Nephron (organoid): ENCODE measurements around the gene IDI2.

Experiments used
- H3K27ac Mint-ChIP-seq, 3 experiments: 2 replicates each; pipeline ENCODE4 v1.8.0; 2020; ENCODE audit warnings: mixed read lengths in 3 of 3, mild to moderate bottlenecking in 2 of 3, moderate library complexity in 1 of 3
- H3K27me3 Mint-ChIP-seq: 2 replicates; pipeline ENCODE4 v1.8.0; 2021; ENCODE audit warnings: low read depth, mild to moderate bottlenecking, moderate library complexity, mixed read lengths
- H3K36me3 Mint-ChIP-seq: 2 replicates; pipeline ENCODE4 v1.8.0; 2020; ENCODE audit warnings: low read depth, mixed read lengths
- H3K4me1 Mint-ChIP-seq: 2 replicates; pipeline ENCODE4 v1.8.0; 2020; ENCODE audit warnings: mixed read lengths
- H3K4me3 Mint-ChIP-seq, 3 experiments: 2 replicates each; pipeline ENCODE4 v1.8.0; 2020; ENCODE audit warnings: mild to moderate bottlenecking in 3 of 3, mixed read lengths in 3 of 3, moderate library complexity in 2 of 3
- H3K9me3 Mint-ChIP-seq: 2 replicates; pipeline ENCODE4 v1.8.0; 2020; ENCODE audit warnings: mixed read lengths
- TF ChIP-seq, protein P1 (sequence below), 3 experiments: fragments of 200-600 bp; sonication (generic); IDR thresholded peaks; one replicate each; pipeline ENCODE4 v1.5.0; 2021; ENCODE audit warnings: antibody characterized with exemption in 3 of 3; ENCODE audit not compliant: unreplicated experiment in 3 of 3

Gene IDI2

DNA sequence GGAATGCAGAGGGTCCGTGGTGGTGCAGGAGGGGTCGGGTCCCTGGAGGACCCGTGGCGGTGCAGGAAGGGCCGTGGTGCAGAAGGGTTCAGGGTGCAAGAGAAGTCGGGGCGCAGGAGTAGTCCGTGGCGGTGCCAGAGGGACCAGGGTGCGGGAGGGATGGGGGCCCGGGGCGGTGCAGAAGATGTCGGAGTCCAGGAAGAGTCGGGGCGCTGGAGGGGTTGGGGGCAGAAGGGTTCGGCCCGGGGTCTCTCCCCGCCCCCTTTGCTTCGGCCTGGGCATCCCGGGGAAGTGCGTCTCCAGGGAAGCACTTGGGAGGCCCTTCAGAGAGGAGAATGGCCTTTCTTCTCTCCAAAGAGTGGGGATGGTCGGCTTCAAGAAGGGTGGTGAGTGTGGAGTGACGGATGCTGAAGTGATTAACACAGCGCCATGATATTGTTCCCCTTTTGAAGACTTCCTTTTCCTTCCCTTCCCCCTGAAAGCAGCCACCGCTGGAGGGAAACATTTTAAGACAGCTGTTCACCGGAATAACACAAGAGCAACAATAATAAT, 31.5 kb upstream of the IDI2 start:
- Mint-ChIP-seq H3K27ac (peak overlapping the region; percentile 37 to 82 (median 45)), H3K4me1 (peaks cover 48% of the 10 kb centered on the region), H3K27me3 (no peaks in the 10 kb centered on the region), H3K9me3 (no peaks in the 10 kb centered on the region), H3K4me3 (peak overlapping the region; percentile 91 to 96 (median 94)), H3K36me3 (peaks cover 24% of the 10 kb centered on the region)
- TF ChIP-seq, protein P1, sequence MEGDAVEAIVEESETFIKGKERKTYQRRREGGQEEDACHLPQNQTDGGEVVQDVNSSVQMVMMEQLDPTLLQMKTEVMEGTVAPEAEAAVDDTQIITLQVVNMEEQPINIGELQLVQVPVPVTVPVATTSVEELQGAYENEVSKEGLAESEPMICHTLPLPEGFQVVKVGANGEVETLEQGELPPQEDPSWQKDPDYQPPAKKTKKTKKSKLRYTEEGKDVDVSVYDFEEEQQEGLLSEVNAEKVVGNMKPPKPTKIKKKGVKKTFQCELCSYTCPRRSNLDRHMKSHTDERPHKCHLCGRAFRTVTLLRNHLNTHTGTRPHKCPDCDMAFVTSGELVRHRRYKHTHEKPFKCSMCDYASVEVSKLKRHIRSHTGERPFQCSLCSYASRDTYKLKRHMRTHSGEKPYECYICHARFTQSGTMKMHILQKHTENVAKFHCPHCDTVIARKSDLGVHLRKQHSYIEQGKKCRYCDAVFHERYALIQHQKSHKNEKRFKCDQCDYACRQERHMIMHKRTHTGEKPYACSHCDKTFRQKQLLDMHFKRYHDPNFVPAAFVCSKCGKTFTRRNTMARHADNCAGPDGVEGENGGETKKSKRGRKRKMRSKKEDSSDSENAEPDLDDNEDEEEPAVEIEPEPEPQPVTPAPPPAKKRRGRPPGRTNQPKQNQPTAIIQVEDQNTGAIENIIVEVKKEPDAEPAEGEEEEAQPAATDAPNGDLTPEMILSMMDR (IDR thresholded peaks at IDR 0.05; ENCODE audit: unreplicated experiment in 3 of 3) = no peak

DNA sequence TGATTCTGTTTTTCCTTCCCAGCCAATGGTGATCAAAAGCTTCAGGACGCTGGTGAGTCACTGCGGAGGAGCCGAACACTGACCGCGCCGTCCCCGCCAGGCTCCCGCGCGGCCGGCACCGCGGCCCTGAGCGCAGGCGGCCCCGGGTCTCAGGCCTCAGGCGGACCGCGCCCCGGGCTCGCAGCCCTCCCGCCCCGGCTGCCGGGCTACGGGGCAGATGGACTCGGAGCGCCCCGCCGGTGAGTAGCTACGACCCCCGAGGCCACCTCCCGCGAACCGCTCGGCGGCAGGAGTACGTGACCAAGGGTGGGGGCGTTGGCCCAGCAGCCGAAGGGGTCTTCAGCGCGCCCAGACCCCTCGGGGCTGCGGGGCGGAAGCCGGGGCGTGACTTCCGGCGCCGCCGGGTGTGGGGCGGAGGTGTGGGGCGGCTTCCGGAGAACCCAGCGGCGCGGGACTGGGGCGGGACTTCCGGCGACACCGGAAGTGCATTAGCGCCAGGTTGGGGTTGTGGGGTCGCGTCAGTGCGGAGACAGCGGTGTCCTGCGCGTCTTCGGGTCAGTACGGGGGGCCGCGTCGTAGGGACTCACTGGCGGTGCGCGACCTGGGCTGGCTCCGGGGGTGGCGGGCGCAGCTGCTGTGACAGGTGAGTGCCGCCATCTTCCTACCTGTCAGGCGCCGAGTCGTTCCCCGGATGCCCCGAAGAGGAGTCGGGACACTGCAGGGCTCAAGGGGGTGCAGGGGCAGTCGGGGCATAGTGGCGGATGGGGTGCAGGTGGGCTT, 30.9 kb upstream of the IDI2 start, which contains the start of gene WDR37:
WDR37 (plus strand) TSS at position 60 of the 780 bp plus-strand sequence. CDS start 15,771 bp downstream, outside the sequence.
- peak within 1 kb of the TSS; percentile 93 to 98 (median 97) for H3K27ac Mint-ChIP-seq
- TF ChIP-seq, protein P1 (IDR thresholded peaks at IDR 0.05; ENCODE audit: unreplicated experiment in 3 of 3) = no peak
- H3K4me3 Mint-ChIP-seq = peak within 1 kb of the TSS; percentile 96 to 98 (median 96)
- H3K4me1 Mint-ChIP-seq = peaks cover 52% of the 10 kb centered on the region
- no peaks in the 10 kb centered on the region for H3K27me3 Mint-ChIP-seq
- no peaks in the 10 kb centered on the region for H3K9me3 Mint-ChIP-seq
- H3K36me3 Mint-ChIP-seq = peaks cover 26% of the 10 kb centered on the region

DNA sequence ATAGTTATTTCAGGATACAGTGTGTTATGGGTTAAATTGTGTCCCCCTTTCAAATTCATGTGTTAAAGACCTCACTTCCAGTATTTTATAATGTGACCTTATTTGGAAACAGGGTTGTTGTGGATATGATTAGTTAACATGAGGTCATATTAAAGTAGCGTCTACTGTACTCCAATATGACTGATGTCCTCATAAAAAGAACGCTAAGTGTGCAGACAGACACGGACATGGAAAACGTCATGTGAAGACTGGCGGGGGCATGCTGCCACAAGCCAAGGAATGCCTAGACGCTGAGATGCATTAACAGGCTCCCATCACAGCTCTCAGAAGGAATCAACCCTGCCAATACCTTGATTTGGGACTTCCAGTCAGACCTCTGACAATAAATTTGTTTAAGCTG, 29.0 kb upstream of the IDI2 start:
- Mint-ChIP-seq H3K27me3 (no peaks in the 10 kb centered on the region), H3K4me3 (peak overlapping the region; percentile 96 to 98 (median 96)), H3K4me1 (peaks cover 57% of the 10 kb centered on the region), H3K27ac (peak overlapping the region; percentile 48 to 75 (median 65)), H3K36me3 (peaks cover 29% of the 10 kb centered on the region), H3K9me3 (no peaks in the 10 kb centered on the region)
- TF ChIP-seq, protein P1 (IDR thresholded peaks at IDR 0.05; ENCODE audit: unreplicated experiment in 3 of 3) = no peak

DNA sequence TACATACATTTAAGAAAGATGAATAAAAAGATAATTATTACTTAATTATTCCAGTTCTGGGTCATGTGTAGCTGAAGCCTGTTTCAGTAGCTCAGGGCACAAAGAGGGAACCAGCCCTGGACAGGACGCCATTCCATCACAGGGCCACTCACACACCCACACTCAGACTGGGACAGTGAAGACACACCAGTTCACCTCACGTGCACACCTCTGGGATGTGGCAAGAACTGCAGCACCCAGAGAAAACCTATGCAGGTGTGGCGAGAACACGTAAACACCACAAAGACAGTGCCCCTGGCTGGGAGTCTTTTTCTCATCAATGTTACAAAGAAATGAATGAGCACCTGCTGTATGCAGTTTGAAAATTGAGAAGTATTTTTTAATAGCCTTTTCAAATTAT, 24.9 kb upstream of the IDI2 start:
- H3K4me3 Mint-ChIP-seq = peak overlapping the region; percentile 89 to 92 (median 91)
- H3K27ac Mint-ChIP-seq = peak overlapping the region; percentile 91 to 99 (median 99)
- no peaks in the 10 kb centered on the region for H3K9me3 Mint-ChIP-seq
- H3K27me3 Mint-ChIP-seq = no peaks in the 10 kb centered on the region
- TF ChIP-seq, protein P1 (IDR thresholded peaks at IDR 0.05; ENCODE audit: unreplicated experiment in 3 of 3) = no peak
- H3K36me3 Mint-ChIP-seq = peaks cover 35% of the 10 kb centered on the region
- peaks cover 53% of the 10 kb centered on the region for H3K4me1 Mint-ChIP-seq

DNA sequence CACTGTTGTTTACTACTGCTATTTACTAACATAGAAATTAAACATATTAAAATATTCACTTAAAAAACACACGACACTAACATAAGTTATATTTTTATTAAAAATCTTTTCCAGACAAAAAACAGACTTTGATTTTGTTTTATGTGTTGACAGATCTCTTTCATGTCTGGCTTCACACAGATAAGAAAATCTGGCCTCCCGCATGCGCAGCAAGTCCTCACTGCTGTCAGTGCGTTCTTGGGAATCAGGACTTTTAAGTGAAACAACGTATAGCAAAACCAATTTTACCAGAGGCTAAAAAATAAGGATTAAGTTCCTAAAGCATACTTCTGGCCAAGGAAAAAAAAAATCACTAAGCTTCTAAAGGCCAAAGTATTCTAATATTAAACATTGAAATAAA, 24.5 kb upstream of the IDI2 start:
- H3K36me3 Mint-ChIP-seq = peaks cover 37% of the 10 kb centered on the region
- TF ChIP-seq, protein P1 (IDR thresholded peaks at IDR 0.05; ENCODE audit: unreplicated experiment in 3 of 3) = no peak
- H3K9me3 Mint-ChIP-seq = no peaks in the 10 kb centered on the region
- H3K4me1 Mint-ChIP-seq = peaks cover 53% of the 10 kb centered on the region
- peak overlapping the region; percentile 91 to 99 (median 99) for H3K27ac Mint-ChIP-seq
- H3K4me3 Mint-ChIP-seq = peak overlapping the region; percentile 89 to 92 (median 91)
- no peaks in the 10 kb centered on the region for H3K27me3 Mint-ChIP-seq
